GM18861 (cell line): ENCODE data around the gene RNF212B.
"Not testable (repeated sequence)": the region's sequence is repeated elsewhere in the genome, so short reads cannot be mapped to it uniquely, and the experiment has no call there.

Experiments
- ATAC-seq: cut with Tn5 transposase; IDR thresholded peaks from one replicate; pipeline ENCODE4 v1.9.1; 2021; ENCODE audit not compliant: unreplicated experiment

RNF212B gene, protein sequence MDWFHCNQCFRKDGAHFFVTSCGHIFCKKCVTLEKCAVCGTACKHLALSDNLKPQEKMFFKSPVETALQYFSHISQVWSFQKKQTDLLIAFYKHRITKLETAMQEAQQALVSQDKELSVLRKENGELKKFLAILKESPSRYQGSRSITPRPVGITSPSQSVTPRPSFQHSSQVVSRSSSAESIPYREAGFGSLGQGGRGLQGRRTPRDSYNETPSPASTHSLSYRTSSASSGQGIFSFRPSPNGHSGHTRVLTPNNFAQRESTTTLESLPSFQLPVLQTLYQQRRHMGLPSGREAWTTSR

GRCh38 chr14:23237772-23238594 is at the start of gene RNF212B:
RNF212B (plus strand) TSS chr14:23237936; CDS start chr14:23240346, 2,410 bp downstream.
- peak; percentile 58 for ATAC-seq

DNA sequence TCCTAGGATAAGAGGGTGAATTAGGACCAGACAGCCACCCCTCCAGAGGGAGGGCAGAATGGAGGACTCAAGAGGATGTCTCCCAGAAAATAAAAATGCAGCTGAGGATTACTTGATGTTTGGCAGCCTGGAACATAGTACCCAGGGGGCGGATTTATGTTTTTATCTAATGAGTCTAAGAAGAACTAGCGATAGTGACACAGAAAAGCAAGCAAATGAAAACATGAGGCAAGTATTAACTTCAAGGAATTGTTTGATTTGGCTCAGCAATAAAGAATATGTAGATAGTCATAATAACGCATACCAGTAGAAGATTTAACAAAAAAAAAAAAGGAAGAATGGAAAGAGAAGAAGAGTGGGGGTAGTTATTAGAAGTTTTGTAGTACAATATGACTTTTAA is 44.3 kb upstream of the RNF212B start:
- ATAC-seq, result no peak

- no peak for ATAC-seq
Measured at GRCh38 chr14:23195552-23196101, 42.1 kb upstream of the RNF212B start.

- not testable (repeated sequence) for ATAC-seq
Measured at GRCh38 chr14:23196487-23196886, 41.2 kb upstream of the RNF212B start.

DNA sequence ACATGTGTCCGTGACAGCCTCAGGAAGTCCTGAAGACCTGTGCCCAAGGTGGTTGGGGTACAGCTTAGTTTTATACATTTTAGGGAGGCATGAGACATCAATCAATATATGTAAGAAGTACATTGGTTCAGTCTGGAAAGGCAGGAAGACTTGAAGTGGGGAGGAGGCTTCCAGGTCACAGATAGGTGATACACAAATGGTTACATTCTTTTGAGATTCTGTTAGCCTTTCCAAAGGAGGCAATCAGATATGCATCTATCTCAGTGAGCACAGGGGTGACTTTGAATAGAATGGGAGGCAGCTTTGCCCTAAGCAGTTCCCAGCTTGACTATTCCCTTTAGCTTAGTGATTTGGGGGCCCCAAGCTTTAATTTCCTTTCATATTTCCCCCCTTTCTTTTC is 38.6 kb upstream of the RNF212B start:
- not testable (repeated sequence) for ATAC-seq

GRCh38 chr14:23202001-23202400 is 35.7 kb upstream of the RNF212B start:
- no peak for ATAC-seq

DNA sequence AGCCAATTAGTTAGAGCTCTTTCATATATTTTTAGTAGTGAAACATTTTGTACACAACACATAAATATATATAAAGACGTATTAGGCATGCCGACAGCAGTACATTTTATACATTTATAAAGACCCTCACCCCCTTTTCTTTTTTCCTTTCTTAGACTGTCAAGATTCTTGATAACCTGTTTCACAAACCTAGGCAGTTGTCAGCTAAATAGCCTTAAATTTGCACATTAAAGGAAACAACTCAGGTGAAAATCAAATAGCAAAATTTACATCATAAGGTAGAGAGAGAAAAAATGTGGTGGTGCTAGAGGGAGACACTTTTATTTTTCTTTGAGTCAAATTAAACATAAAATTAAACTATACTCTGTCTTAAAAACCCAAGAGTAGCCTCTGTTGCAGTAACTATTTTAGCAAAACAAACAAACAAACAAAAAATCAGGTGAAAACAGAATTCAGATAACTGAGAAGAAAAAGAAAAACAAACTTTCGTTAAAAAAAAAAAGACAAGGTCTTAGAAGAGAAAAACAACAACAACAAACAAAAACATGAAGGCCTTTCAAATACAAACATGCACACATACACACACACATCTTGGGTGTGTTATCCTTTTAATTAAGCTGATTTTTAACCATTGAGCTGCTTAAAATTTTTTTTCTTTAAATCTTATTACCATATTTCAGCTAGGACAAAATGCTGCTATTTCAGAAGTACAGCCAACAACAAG is 31.2 kb upstream of the RNF212B start:
- no peak for ATAC-seq

DNA sequence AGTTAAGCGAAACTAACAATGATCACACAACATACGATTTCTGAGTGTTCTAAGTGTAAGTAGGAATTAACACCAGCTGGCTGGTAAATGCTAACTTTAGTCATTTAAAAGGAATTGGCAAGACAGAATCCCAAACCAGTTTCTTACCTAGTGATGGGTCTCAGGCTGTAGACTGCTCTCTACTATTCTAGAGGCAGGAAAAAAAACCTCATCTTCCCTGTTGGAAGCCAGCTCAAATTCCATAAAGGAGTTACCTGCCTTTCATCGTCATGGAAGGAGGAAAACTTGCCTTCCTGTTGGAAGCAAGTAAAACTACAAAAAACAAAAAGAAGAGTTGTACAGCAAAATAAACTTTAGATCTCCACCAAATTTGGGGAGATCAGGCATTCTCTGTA is 30.6 kb upstream of the RNF212B start:
- no peak for ATAC-seq

DNA sequence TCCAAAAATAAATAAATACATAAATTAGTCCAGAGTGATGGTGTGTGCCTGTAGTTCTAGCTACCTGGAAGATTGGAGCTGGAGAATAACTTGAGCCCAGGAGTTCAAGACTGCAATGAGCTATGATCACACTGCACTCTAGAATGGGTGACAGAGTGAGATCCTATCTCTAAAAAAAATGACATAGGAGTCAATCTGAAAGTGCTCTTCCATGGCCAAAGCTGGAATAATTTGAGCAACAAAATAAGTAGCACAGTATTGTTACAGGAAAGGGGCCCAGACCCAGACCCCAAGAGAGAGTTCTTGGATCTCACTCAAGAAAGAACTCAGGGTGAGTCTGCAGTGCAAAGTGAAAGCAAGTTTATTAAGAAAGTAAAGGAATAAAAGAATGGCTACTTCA is 29.4 kb upstream of the RNF212B start:
- no peak for ATAC-seq

- ATAC-seq, result no peak
Measured at GRCh38 chr14:23209651-23210423, 27.9 kb upstream of the RNF212B start.

DNA sequence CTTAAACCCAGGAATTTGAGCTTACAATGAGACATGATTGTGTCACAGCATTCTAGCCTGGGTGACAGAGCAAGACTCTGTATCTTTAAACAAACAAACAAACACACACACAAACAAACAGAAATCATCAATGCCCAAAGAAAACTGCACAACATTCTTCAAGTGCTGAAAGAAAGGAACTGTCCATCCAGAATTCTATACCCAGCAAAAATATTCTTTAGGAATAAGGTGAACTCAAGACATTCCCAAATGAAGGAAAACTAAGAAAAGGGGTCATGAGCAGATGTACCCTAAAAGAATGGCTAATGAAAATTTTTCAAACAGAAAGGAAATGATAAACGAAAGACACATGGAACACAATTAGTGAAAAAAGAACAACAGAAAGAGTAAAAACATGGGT is 22.3 kb upstream of the RNF212B start:
- no peak for ATAC-seq

- ATAC-seq, result no peak
Measured at GRCh38 chr14:23217032-23218020, 20.4 kb upstream of the RNF212B start.

GRCh38 chr14:23219075-23219474 is 18.7 kb upstream of the RNF212B start:
- no peak for ATAC-seq

- ATAC-seq, result not testable (repeated sequence)
Measured at GRCh38 chr14:23224958-23225357, 12.8 kb upstream of the RNF212B start.

GRCh38 chr14:23227566-23227965 is 10.2 kb upstream of the RNF212B start:
- ATAC-seq, result no peak

GRCh38 chr14:23228812-23229211 is 8.9 kb upstream of the RNF212B start:
- no peak for ATAC-seq

GRCh38 chr14:23232241-23232808 is 5.4 kb upstream of the RNF212B start:
- not testable (repeated sequence) for ATAC-seq

GRCh38 chr14:23240661-23241060 is 2.9 kb downstream of the RNF212B start:
- no peak for ATAC-seq
